Cardiac septum (tissue), 1 donor: ENCODE data around the gene VOPP1. TPM values are rescaled to one million over a fixed set of nuclear protein-coding genes. Genes with fewer than 3 reads are reported as not detected.

ENCODE experiments used
- DNase-seq: peaks from one replicate; pipeline ENCODE4 v3.0.0-alpha.2; 2020; ENCODE audit warnings: low spot score
- intact Hi-C: fragments of 100-400 bp; cut with DNase I; formaldehyde crosslinking; loops from one replicate; pipeline ENCODE4 v1.14.0; 2022
- total RNA-seq: library from RNA; stranded (reverse); fragmentation: NEBNext Ultra II Directional; extraction: Animal tissue kit (Norgen Biotek cat#: 25700); gene quantifications from one replicate; pipeline ENCODE4 v1.2.1, GENCODE V29; 2021
- donor health status: DM: no; HTN: no; CAD: no.

The VOPP1 gene
- total RNA-seq, 1 donor from 2014 or later: 32.0 TPM

- intact Hi-C loops: no loop called here
These were observed 10.6 kb downstream of the VOPP1 start for GRCh38 chr7:55561690-55562089.

GRCh38 chr7:55558962-55559920 lies 13.1 kb downstream of the VOPP1 start:
- intact Hi-C loops: no loop called here
- no peak for DNase-seq

More at GRCh38 chr7:55561690-55562089, 10.6 kb downstream of the VOPP1 start:
- DNase-seq: no peak

DNA sequence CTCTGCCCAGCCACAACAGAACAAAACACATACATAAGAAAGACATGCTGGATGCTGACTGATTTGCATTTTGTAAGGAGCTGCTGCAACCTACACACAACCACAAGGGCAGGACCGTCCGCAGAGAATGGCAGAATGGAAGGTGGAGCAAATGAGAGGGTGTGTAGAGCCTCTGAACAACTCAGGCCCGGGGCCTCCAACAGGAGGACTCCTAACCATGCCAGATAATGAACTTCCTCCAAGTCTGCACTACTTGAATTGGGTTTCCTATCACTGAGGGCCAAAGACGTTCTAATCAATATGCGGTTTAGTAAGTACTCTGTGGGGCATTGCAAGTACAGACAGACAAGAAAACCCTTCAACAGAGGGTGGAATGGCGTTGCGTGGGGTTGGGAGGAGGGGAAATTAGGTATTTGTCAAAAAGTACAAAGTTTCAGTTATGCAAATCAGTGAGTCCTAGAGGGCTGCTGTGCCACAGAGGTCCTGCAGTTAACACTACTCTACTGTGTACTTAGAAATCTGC lies 14.6 kb downstream of the VOPP1 start:
- intact Hi-C loops: no loop called here
- DNase-seq: no peak

- no peak for DNase-seq
- intact Hi-C loops: no loop called here
These were observed 15.8 kb downstream of the VOPP1 start for GRCh38 chr7:55556492-55556891.

GRCh38 chr7:55556031-55556430 lies 16.3 kb downstream of the VOPP1 start:
- no peak for DNase-seq
- intact Hi-C loops: no loop called here

- intact Hi-C loops: no loop called here
- DNase-seq: no peak
These were observed 17.1 kb downstream of the VOPP1 start for GRCh38 chr7:55555160-55555559.

DNA sequence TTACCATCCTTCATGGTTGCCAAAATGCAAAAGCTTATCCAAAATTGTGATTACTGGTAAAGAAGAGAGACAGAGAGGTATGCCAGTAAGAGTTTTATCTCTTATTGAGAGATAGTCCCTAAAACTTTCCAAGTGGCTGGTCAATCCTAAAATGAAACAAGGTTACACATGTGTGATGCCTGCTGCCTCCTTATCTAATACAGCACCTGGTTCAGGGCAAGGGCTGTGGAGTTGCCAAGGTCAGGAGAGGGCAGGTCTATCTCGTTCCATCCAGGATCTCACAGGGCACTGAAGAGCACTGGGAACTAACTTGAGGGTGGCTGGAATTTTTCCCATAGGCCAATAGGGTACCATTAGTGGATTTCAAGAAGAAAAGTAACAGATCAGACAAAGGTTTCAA lies 18.3 kb downstream of the VOPP1 start:
- intact Hi-C loops: no loop called here
- DNase-seq: no peak

GRCh38 chr7:55553024-55553345 lies 19.3 kb downstream of the VOPP1 start:
- no peak for DNase-seq
- intact Hi-C loops: no loop called here

DNA sequence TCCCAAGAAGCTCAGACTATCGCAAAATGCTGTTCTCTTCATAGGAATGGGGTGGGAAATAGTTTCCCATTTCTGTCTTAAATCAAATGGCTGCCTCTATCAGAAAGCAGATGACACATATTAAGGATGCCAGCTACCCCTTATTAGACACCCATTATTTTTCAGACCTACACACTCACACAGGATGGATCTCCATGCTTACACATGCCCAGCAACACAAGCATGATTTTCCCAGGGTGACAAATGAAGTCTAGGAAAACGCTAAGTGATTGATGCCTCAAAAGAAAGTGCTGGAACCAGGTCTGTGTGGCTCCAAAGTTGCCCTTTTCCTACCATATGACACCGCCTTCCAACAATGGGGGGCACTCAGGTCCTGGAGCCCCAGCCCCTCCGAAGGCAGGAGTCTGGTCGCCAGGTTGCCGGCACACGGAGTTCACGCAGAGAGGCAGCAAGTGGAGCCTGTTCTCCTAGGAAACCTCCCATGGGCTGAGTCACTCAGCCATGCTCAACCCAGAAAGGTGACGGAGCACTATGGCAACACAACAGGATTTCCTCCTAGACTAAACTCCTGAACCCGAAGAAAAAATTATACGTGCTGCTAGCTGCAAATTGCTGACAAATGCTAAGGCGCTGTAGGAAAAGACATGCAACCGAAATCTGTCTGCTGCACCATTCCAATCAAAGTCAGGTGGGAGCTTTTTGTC lies 19.8 kb downstream of the VOPP1 start:
- intact Hi-C loops: no loop called here

DNA sequence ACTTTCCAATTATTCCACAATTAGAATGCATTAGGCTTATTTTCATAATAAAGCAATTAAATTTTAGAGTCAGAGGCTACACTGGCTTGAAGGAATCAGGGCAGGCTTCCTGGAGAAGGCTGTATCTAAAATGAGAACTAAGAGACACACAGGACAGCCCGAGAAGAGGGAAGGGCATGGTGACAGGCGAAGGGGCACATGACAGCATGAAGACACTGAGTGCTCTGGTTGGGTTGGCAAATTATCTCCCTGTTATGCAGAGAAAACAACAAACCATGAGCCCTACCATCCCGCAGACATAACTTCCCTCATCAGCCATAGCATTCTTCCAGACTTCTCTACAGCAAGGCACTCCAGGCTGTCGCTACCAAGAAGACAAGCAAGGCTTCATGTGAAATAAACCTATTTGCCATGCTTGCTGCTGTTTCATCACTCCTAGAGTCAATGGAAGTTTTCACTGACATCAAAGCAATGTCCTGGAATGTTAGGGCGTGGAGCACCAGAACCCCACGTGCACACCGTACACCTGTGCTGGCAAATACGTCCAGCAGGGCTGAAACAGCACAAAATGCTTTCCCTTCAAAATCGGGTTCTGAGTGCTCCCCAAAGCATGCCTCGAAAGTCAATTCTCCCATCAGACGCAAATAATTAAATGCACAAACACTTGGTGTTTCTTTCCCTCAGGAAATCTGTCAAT lies 21.3 kb downstream of the VOPP1 start:
- intact Hi-C loops: no loop called here

More for the DNA sequence above, 19.8 kb downstream of the VOPP1 start:
- no peak for DNase-seq

DNA sequence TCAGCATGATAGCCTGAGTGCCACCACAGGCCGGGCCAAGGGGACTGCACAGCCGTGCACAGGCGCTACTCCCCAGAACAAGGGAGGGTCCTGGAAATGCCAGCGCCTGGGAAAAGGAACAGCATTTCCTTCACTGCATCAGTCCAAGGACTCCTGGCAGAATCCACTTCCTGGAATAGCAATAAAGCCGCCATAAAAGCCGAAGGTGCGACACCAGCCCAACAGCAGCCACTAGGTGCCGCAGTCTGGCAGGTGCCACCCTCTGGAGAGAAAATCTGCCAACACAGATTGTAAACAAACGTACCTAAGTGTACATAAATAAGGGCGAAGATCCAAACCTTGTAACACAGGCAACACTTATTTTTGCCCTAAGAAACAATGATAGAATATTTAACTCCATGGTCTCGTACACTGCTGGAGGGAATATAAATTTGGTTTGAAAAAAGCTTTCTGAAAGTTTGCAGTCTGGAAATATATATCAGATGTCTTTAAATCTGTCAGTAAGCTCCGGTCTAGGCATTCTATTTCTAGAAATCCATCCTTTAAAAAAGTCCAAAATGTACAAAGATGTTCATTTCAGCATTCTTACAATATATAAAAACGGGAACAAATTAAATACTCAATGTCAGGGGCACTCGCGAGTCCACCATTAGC lies 22.2 kb downstream of the VOPP1 start:
- no peak for DNase-seq
- intact Hi-C loops: no loop called here

More for the DNA sequence above, 21.3 kb downstream of the VOPP1 start:
- no peak for DNase-seq

- DNase-seq: no peak
- intact Hi-C loops: no loop called here
These were observed 22.8 kb downstream of the VOPP1 start for GRCh38 chr7:55549457-55549856.

DNA sequence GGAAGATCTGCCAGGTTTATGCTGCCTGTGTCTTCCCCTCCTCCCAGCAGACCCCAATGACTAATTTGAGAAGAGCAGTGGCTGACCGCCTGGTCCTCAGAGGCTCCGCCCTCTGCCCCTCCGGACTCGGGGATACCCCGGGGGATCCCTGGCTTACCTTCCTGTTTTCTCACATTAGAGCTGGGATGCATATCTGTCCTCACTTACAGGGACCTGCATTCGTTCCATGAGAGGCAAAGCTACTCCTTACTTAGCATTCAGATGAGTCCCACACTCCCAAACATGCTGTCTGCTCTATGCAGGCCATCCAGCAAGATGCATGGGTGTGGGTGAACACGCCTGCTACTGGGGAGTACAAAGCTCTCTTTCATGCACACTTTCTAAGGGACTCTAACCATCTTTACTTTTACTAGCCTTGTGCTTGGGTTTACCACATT lies 24.0 kb downstream of the VOPP1 start:
- no peak for DNase-seq
- intact Hi-C loops: no loop called here

DNA sequence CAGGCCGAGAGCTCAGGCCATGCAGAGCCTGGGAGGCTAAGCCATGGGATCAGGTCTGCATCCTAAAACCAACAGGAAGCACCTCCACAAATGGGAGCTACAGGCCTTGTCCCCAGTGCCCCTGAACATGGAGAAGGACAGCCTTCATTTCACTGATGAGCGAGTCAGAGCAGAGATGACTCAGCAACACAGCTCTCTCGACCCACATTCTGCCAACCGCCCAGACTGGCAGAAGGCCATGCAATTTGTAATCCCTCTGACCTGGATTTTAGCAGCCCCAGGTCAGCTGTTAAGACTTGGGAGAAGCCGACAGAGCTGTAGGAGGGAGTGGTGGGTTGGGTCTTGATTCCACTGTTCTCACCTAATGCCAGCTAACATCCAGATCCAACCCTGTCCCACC lies 25.5 kb downstream of the VOPP1 start:
- intact Hi-C loops: no loop called here
- DNase-seq: peak; percentile 86

DNA sequence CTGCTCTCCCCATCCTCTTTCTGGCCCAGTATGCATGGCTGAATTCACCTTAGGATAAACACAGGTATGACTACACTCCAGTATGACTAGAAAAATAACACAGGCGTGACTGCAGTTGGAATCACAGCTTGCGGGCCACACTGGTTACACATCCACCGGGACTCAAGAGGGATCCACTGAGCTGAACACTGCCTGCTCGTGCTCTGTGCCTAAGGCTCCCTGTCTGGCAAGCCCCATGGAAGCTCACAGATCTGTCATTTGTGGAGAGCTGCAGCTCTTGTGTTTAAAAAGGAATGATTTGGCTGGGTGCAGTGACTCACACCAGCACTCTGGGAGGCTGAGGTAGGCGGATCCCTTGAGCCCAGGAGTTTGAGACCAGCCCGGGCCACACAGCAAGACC lies 26.8 kb downstream of the VOPP1 start:
- intact Hi-C loops: no loop called here
- no peak for DNase-seq

DNA sequence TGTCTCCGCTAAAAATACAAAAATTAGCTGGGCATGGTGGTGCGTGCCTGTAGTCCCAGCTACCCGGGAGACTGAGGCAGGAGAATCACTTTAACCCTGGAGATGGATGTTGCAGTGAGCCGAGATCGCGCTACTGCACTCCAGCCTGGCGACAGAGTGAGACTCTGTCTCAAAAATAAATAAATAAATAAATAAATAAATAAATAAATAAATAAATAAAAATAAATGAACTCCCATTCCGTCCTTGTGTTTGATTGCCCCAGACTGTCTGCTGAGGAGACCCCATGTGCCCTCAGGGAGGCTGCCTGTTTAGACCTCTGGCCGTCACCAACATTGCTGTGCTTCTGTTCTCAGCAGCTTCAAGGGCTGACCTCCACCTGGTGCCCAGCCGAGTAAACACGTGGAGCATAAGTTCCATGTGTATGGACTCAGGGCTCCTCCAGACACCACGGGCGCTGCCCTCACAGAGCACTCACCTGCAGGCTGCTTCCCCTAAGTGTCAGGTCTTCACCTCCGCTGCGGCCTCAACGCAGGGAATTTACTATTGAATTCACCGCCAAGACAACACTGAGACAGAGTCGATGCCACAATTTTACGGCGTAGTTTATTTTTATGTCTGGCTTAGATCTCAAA lies 32.0 kb downstream of the VOPP1 start:
- DNase-seq: no peak

GRCh38 chr7:55539380-55539779 lies 32.9 kb downstream of the VOPP1 start:
- intact Hi-C loops: no loop called here
- DNase-seq: no peak

More for the DNA sequence above, 32.0 kb downstream of the VOPP1 start:
- intact Hi-C loops: no loop called here

DNA sequence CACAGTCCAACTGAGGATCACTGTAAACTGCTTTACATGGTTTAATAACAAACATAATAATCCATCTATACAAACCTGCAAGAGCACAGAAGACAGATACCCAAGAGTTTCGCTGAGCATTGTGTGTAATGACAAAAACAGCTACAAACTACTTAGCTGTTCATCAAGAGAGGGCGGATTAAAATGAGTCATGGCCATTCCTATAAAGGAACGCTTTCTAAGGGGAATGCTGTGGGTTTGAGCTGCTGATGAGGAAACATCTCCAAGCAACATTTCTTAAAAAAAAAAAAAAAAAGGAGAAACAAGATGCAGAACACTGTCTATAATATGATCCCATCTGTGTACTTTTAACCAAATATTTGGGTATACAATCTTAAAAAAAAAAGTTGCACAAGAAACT lies 33.8 kb downstream of the VOPP1 start:
- DNase-seq: no peak
- intact Hi-C loops: no loop called here

GRCh38 chr7:55537458-55537990 lies 34.8 kb downstream of the VOPP1 start:
- intact Hi-C loops: no loop called here

More at GRCh38 chr7:55537458-55537990, 34.8 kb downstream of the VOPP1 start:
- no peak for DNase-seq
